ENCODE results near the gene TFIP11.

TFIP11 gene

DNA sequence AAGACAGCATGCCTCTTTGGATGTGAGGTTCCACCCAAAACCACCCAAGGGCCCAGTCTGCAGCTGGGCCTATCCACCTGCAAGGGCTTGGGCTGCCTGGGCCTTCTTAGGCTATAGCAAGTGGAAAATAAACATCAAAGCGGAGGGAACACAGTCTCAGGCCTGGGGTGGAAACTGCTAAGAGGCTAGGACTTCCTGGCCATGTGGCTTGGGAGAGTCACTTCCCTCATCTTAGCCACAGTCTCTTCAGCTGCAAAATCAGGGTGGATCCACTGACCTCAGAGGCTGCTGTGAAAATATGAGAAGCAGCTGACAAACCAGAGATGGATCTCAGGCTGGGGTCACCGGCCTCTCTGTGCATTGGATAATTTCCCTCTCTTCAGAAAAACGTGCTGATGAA lies 30.6 kb upstream of the TFIP11 start:
- no peak overlapping the region for H3K4me3 ChIP-seq (ENCODE audit: low read depth, low read length)
- TF ChIP-seq, protein P1, sequence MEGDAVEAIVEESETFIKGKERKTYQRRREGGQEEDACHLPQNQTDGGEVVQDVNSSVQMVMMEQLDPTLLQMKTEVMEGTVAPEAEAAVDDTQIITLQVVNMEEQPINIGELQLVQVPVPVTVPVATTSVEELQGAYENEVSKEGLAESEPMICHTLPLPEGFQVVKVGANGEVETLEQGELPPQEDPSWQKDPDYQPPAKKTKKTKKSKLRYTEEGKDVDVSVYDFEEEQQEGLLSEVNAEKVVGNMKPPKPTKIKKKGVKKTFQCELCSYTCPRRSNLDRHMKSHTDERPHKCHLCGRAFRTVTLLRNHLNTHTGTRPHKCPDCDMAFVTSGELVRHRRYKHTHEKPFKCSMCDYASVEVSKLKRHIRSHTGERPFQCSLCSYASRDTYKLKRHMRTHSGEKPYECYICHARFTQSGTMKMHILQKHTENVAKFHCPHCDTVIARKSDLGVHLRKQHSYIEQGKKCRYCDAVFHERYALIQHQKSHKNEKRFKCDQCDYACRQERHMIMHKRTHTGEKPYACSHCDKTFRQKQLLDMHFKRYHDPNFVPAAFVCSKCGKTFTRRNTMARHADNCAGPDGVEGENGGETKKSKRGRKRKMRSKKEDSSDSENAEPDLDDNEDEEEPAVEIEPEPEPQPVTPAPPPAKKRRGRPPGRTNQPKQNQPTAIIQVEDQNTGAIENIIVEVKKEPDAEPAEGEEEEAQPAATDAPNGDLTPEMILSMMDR (conservative IDR thresholded peaks at IDR 0.05; ENCODE audit: low read depth, low read length), result no peak
- DNase-seq (ENCODE audit: low read depth), result no peak

DNA sequence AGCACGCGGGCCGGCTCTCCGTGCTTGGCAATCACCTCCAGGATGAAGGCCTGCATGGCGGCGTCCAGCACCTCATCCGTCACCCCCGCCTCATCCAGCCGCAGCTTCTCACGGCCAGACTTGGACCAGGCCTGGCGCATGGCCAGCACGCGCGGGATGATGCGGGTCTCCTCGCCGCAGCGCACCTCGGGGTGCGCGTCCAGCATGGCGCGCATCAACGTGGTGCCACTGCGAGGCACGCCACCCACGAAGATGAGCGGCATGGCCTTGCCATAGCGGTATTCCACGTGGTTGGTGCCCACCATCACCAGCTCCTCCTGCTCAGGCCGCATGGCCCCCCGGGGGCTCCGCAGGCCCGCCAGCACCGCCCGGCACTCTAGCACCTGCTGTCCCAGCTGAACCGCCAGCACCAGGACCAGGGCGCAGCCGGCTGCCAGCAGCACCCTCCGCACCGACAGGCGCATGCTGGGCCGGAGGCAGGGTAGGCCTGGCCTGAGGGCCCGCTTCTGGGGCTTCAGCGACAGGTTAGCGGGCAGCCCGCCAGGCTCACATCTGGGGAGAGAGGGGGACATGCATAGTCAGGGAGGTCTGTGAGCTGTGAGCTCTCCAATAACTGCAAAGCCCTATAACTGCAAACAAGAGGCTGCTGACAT lies 29.0 kb upstream of the TFIP11 start:
- H3K4me3 ChIP-seq (ENCODE audit: low read depth, low read length), result no peak overlapping the region
- DNase-seq (ENCODE audit: low read depth), result no peak
- TF ChIP-seq, protein P1 (conservative IDR thresholded peaks at IDR 0.05; ENCODE audit: low read depth, low read length), result no peak

DNA sequence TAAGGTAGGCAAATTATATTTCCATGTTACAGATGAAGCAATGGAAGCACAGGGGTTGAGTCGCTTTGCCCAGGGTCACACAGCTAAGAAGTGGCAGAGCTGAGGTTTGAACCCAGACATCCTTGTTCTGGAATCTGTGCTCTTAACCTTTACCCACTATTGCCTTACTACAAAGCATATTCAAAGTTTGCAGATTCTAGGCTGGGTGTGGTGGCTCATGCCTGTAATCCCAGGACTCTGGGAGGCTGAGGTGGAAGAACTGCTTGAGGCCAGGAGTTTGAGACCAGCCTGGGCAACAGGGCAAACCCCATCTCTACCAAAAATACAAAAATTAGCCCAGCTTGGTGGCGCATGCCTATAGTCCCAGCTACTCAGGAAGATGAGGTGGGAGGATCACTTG lies 27.8 kb upstream of the TFIP11 start:
- no peak for DNase-seq (ENCODE audit: low read depth)

DNA sequence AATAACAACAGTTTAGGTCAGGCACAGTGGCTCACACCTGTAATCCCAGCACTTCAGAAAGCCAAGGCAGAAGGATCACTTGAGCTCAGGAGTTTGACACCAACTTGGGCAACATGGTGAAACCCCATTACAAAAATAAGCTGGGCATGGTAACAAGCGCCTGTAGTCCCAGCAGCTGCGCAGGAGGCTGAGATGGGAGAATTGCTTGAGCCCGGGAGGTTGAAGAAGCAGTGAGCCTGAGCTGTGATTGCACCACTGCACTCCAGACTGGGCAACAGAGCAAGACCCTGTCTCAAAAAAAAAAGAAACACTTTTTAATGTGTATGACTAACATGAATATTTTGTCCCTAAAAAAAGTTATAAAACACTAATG lies 24.5 kb upstream of the TFIP11 start:
- TF ChIP-seq, protein P1 (conservative IDR thresholded peaks at IDR 0.05; ENCODE audit: low read depth, low read length), result no peak
- no peak for DNase-seq (ENCODE audit: low read depth)
- no peak overlapping the region for H3K4me3 ChIP-seq (ENCODE audit: low read depth, low read length)

More for the DNA sequence above, 27.8 kb upstream of the TFIP11 start:
- no peak overlapping the region for H3K4me3 ChIP-seq (ENCODE audit: low read depth, low read length)
- TF ChIP-seq, protein P1 (conservative IDR thresholded peaks at IDR 0.05; ENCODE audit: low read depth, low read length), result no peak

DNA sequence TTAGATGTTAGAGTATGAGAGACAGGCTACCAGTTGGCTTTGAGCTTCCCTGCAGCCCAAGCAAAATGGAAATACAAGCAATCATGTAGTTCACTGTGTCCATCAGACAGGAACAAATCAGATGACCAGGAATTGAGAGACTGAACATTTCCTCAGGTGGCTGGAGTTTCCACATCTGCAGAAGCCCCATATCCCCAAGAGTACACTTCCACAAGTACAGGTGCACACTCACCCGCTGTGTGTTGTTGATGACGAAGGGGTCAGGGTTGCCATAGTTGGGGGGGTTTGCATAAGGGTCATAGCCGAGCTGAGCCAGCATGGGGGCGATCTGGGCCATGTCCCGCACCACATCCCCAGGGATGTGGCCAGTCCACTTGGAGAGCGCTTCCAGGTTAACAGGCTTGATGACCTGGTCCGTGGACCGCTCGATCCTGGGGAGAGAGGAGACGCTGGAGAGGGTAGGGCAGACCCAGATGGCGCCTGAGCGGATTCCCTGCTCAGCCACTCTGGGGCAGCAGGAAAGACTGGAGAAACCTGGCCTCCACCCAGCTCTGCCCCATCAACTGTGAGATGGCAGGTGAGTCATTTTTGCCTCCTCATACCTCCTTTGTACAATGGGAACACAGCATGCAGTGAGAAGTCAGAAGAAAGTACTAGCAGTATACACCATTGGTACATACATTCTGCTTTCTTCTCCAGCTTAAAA lies 23.9 kb upstream of the TFIP11 start:
- no peak for DNase-seq (ENCODE audit: low read depth)
- H3K4me3 ChIP-seq (ENCODE audit: low read depth, low read length), result no peak overlapping the region
- TF ChIP-seq, protein P1 (conservative IDR thresholded peaks at IDR 0.05; ENCODE audit: low read depth, low read length), result no peak

DNA sequence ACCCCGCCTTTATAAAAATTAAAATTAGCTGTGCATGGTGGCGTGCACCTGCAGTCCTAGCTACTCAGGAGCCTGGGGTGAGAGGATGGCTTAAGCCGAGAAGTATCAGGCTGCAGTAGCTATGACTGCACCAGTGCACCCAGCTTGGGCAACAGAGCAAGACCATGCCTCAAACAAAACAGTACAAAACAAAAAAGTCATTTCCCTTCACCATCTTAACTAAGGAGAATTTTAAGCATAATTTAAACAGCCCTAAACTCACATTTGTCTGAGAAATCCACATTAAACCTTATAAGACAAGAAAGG lies 23.3 kb upstream of the TFIP11 start:
- TF ChIP-seq, protein P1 (conservative IDR thresholded peaks at IDR 0.05; ENCODE audit: low read depth, low read length), result no peak
- H3K4me3 ChIP-seq (ENCODE audit: low read depth, low read length), result no peak overlapping the region
- DNase-seq (ENCODE audit: low read depth), result no peak

All from choroid plexus epithelial cell (primary cell).